Hepatocyte (in vitro differentiated cells): ENCODE data around the gene RO60. TPM values are rescaled to one million over a fixed set of nuclear protein-coding genes. Genes with fewer than 3 reads are reported as not detected.

Source experiments
- DNase-seq: peaks from one replicate; pipeline ENCODE4 v3.0.0-alpha.2; 2016; ENCODE audit warnings: low spot score
- H2AFZ ChIP-seq: fragments of 200-600 bp; sonication (generic); 2 replicates; pipeline ENCODE4 v1.6.0; 2016; ENCODE audit warnings: antibody characterized with exemption, mild to moderate bottlenecking
- H3K27ac ChIP-seq: fragments of 200-600 bp; sonication (generic); 2 replicates; pipeline ENCODE4 v1.5.1; 2016; ENCODE audit warnings: mild to moderate bottlenecking
- H3K27me3 ChIP-seq: fragments of 200-600 bp; sonication (generic); 2 replicates; pipeline ENCODE4 v1.6.1; 2016
- H3K36me3 ChIP-seq: fragments of 200-600 bp; sonication (generic); replicated peaks from 2 replicates; pipeline ENCODE4 v1.5.1; 2016; ENCODE audit warnings: low read depth; ENCODE audit not compliant: insufficient read depth
- H3K4me1 ChIP-seq: fragments of 200-600 bp; sonication (generic); 2 replicates; pipeline ENCODE4 v1.5.1; 2016; ENCODE audit warnings: mild to moderate bottlenecking, moderate library complexity; ENCODE audit not compliant: insufficient read depth
- H3K4me2 ChIP-seq: fragments of 200-600 bp; sonication (generic); 2 replicates; pipeline ENCODE4 v1.6.0; 2016
- H3K4me3 ChIP-seq: fragments of 200-600 bp; sonication (generic); 2 replicates; pipeline ENCODE4 v1.5.1; 2016; ENCODE audit warnings: mild to moderate bottlenecking
- H3K79me2 ChIP-seq: fragments of 200-600 bp; sonication (generic); 2 replicates; pipeline ENCODE4 v1.6.0; 2017; ENCODE audit warnings: mild to moderate bottlenecking
- H3K9me2 ChIP-seq: fragments of 200-600 bp; sonication (generic); replicated peaks from 2 replicates; pipeline ENCODE4 v1.6.0; 2017; ENCODE audit warnings: mild to moderate bottlenecking; ENCODE audit not compliant: insufficient read depth
- H3K9me3 ChIP-seq: fragments of 200-600 bp; sonication (generic); 2 replicates; pipeline ENCODE4 v1.5.1; 2016; ENCODE audit warnings: low read depth, mild to moderate bottlenecking
- H4K20me1 ChIP-seq: fragments of 200-600 bp; sonication (generic); 2 replicates; pipeline ENCODE4 v1.6.0; 2016; ENCODE audit warnings: mild to moderate bottlenecking; ENCODE audit not compliant: insufficient read depth, poor library complexity, severe bottlenecking
- EZH2 ChIP-seq: fragments of 200-600 bp; sonication (generic); IDR thresholded peaks from 2 replicates; pipeline ENCODE4 v1.6.1; 2016; ENCODE audit warnings: antibody characterized with exemption, mild to moderate bottlenecking, borderline replicate concordance
- EZH2phosphoT487 ChIP-seq: fragments of 200-600 bp; sonication (generic); IDR thresholded peaks from one replicate; pipeline ENCODE4 v1.6.1; 2018; ENCODE audit warnings: antibody characterized with exemption, mild to moderate bottlenecking, low read depth, moderate library complexity; ENCODE audit not compliant: unreplicated experiment, severe bottlenecking
- WGBS: methylation state at CpG from one replicate; pipeline ENCODE4 v1.1.6; 2016; ENCODE audit warnings: low lambda C conversion rate; ENCODE audit errors: missing lambda C conversion rate; 5-methylcytosine and 5-hydroxymethylcytosine counted together
- polyA plus RNA-seq: library from polyadenylated mRNA; unstranded; fragments of >200 nt; fragmentation: Nextera tagmentation; extraction: Ambion mirVana; gene quantifications from 2 replicates; pipeline ENCODE4 v1.2.1, GENCODE V29; 2016
- total RNA-seq: library from RNA; depleted of rRNA; stranded (reverse); fragments of >200 nt; gene quantifications from 2 replicates; pipeline ENCODE4 v1.2.3, GENCODE V29; 2014
- TF ChIP-seq, protein P1 (sequence below): fragments of 200-600 bp; sonication (generic); IDR thresholded peaks from 2 replicates; pipeline ENCODE4 v1.5.1; 2016; ENCODE audit warnings: antibody characterized with exemption, mild to moderate bottlenecking; ENCODE audit not compliant: poor library complexity

RO60 gene
- total RNA-seq: 89.1 and 91.2 TPM in 2 replicates
- 89.2 and 91.0 TPM in 2 replicates for polyA plus RNA-seq

DNA sequence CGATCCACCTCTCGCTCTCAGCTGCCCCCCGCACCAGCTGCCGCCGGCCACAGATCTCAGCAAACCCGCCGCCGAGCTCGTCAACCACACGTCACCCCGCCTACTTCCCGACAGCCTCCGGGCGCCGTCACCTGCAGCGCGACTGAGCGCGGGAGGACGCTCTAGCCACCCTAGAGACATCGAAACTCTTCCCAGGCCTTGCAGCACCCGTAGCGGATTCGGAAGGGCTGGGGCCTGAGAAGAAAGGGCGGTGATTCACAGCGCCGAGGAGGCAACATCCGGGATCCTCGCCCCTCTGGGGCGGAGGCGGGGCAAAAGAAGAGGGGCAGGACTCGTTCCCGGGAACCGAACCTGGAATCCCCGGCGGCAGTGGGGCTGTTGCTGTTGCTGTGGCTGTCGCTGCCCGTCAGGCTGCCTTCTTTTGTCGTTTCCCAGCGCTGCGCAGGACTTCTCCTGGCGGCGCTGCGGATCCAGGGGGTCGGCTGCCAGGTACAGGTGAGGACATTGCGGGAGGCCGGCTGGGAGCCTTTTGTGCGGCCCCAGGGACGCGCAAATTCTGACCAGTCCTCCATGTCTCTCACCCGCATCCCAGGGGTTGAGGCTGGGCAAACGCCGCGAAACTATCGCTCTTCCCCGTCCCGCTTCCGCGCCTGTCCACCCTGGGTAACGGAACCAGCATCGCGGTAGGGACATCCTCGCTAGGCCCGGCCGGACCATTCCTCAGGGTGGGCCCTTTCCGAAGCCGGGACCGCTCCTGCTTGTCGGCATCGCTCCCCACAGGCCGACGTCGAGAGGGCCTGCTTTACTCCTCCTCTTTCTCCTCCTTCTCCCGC is at the start of gene RO60, which contains the start of gene UCHL5:
Gene RO60 (plus strand): TSS at position 331 of the 833 bp plus-strand sequence. CDS start 9,443 bp downstream, outside the sequence.
Gene UCHL5 (minus strand): TSS at position 79 of the 833 bp plus-strand sequence. CDS start 100 bp downstream, outside the sequence.
- TF ChIP-seq EZH2 (no peak), EZH2phosphoT487 (no peak)
- TF ChIP-seq, protein P1, sequence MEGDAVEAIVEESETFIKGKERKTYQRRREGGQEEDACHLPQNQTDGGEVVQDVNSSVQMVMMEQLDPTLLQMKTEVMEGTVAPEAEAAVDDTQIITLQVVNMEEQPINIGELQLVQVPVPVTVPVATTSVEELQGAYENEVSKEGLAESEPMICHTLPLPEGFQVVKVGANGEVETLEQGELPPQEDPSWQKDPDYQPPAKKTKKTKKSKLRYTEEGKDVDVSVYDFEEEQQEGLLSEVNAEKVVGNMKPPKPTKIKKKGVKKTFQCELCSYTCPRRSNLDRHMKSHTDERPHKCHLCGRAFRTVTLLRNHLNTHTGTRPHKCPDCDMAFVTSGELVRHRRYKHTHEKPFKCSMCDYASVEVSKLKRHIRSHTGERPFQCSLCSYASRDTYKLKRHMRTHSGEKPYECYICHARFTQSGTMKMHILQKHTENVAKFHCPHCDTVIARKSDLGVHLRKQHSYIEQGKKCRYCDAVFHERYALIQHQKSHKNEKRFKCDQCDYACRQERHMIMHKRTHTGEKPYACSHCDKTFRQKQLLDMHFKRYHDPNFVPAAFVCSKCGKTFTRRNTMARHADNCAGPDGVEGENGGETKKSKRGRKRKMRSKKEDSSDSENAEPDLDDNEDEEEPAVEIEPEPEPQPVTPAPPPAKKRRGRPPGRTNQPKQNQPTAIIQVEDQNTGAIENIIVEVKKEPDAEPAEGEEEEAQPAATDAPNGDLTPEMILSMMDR: no peak
- no peaks in the 10 kb centered on the region for H3K27me3 ChIP-seq
- H2AFZ ChIP-seq: peak within 1 kb of the TSS; percentile 83
- peak; percentile 98 for DNase-seq
- no peaks in the 10 kb centered on the region for H3K36me3 ChIP-seq
- H3K4me1 ChIP-seq: peaks cover 14% of the 10 kb centered on the region
- peak within 1 kb of the TSS; percentile 96 for H3K4me2 ChIP-seq
- H3K27ac ChIP-seq: peak within 1 kb of the TSS; percentile 93
- peaks cover 16% of the 10 kb centered on the region for H4K20me1 ChIP-seq
- no peaks in the 10 kb centered on the region for H3K9me2 ChIP-seq
- WGBS: 1% methylated on average over 71 of the region's 74 CpGs
- H3K79me2 ChIP-seq: peaks cover 82% of the 10 kb centered on the region
- H3K4me3 ChIP-seq: peak within 1 kb of the TSS; percentile 77
- no peaks in the 10 kb centered on the region for H3K9me3 ChIP-seq

DNA sequence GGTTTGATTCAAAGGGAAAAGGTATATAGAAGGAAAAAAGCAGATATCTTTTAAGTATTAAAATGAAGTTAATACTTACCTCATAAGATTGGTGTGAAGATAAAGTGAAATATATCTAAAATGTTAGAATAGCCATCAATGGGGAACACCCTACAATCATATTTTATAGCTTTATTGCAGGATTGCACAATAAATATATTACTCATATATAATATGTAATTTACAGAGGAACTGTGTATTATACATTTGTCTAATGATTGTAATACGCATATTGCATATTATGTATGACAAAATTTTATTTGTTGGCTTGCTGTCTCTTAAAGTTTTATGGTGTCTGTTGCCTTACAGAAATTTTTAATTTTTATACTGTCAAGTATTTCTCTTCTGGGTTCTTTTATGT is 48.0 kb upstream of the RO60 start:
- H3K27ac ChIP-seq: no peak overlapping the region
- WGBS: 97% methylated on average over 1 of the region's 1 CpG
- H3K36me3 ChIP-seq: no peaks in the 10 kb centered on the region
- H3K4me3 ChIP-seq: no peak overlapping the region
- H4K20me1 ChIP-seq: no peaks in the 10 kb centered on the region
- no peaks in the 10 kb centered on the region for H3K79me2 ChIP-seq
- H3K27me3 ChIP-seq: no peaks in the 10 kb centered on the region
- peaks cover 25% of the 10 kb centered on the region for H3K4me1 ChIP-seq
- no peak overlapping the region for H2AFZ ChIP-seq
- no peak for TF ChIP-seq EZH2
- TF ChIP-seq EZH2phosphoT487: no peak
- TF ChIP-seq, protein P1: no peak
- DNase-seq: no peak
- no peak overlapping the region for H3K4me2 ChIP-seq
- no peaks in the 10 kb centered on the region for H3K9me3 ChIP-seq
- H3K9me2 ChIP-seq: no peaks in the 10 kb centered on the region

DNA sequence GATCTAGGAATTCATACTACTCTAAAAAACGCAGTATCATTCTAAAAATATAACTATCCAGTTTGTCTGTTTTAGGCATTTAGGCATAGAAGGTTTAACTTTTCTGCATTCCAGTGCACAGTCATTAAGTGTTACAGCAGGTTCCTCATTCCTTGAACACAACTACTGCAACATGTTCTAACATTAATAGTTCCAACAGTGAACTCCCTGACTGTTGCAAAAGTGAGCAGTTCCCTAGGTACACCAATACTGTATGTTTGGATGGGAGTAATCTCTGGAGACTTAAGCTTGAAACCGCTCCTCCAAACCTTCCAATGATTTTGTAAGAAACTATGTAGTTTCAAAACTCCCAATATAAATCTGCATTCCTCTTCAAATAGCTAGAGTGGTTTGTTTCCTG is 46.4 kb upstream of the RO60 start:
- peaks cover 16% of the 10 kb centered on the region for H3K4me1 ChIP-seq
- no peak overlapping the region for H2AFZ ChIP-seq
- no peak overlapping the region for H3K4me3 ChIP-seq
- no peak for DNase-seq
- no peak overlapping the region for H3K4me2 ChIP-seq
- no peak for TF ChIP-seq EZH2phosphoT487
- TF ChIP-seq, protein P1: no peak
- H3K27ac ChIP-seq: no peak overlapping the region
- H4K20me1 ChIP-seq: no peaks in the 10 kb centered on the region
- H3K36me3 ChIP-seq: no peaks in the 10 kb centered on the region
- no peaks in the 10 kb centered on the region for H3K9me3 ChIP-seq
- H3K27me3 ChIP-seq: no peaks in the 10 kb centered on the region
- no peaks in the 10 kb centered on the region for H3K79me2 ChIP-seq
- WGBS: 72% methylated on average over 2 of the region's 2 CpGs
- no peaks in the 10 kb centered on the region for H3K9me2 ChIP-seq
